Osteocyte (in vitro differentiated cells): ENCODE measurements around the gene TYK2. TPM values are rescaled to one million over a fixed set of nuclear protein-coding genes. Genes with fewer than 3 reads are reported as not detected.

Experiments used
- DNase-seq: peaks from one replicate; pipeline ENCODE4 v3.0.0; 2021; ENCODE audit warnings: mixed read lengths; ENCODE audit not compliant: unreplicated experiment; ENCODE audit errors: extremely low spot score
- H3K27ac Mint-ChIP-seq: one replicate; pipeline ENCODE4 v1.8.0; 2021; ENCODE audit warnings: mild to moderate bottlenecking, mixed read lengths; ENCODE audit not compliant: unreplicated experiment
- H3K27me3 Mint-ChIP-seq: one replicate; pipeline ENCODE4 v1.8.0; 2021; ENCODE audit warnings: mixed read lengths; ENCODE audit not compliant: unreplicated experiment
- H3K36me3 Mint-ChIP-seq: one replicate; pipeline ENCODE4 v1.8.0; 2021; ENCODE audit warnings: mixed read lengths; ENCODE audit not compliant: unreplicated experiment
- H3K4me1 Mint-ChIP-seq: one replicate; pipeline ENCODE4 v1.8.0; 2021; ENCODE audit warnings: mixed read lengths; ENCODE audit not compliant: unreplicated experiment
- H3K4me3 Mint-ChIP-seq: one replicate; pipeline ENCODE4 v1.8.0; 2021; ENCODE audit warnings: mild to moderate bottlenecking, moderate library complexity, mixed read lengths; ENCODE audit not compliant: unreplicated experiment
- H3K9me3 Mint-ChIP-seq: one replicate; pipeline ENCODE4 v1.8.0; 2021; ENCODE audit warnings: mixed read lengths; ENCODE audit not compliant: unreplicated experiment
- CTCF ChIP-seq: fragments of 200-600 bp; sonication (generic); IDR thresholded peaks from 2 replicates; pipeline ENCODE4 v1.5.0; 2021; ENCODE audit warnings: antibody characterized with exemption, mild to moderate bottlenecking, moderate library complexity
- long read RNA-seq: library from polyadenylated mRNA; unstranded; transcript quantifications from one replicate; pipeline ENCODE4 v2.0.0, GENCODE V29; 2021
- total RNA-seq: library from RNA; stranded (reverse); gene quantifications from 2 replicates; pipeline ENCODE4 v1.2.1, GENCODE V29; 2021

The TYK2 gene
- total RNA-seq = 117 and 136 TPM in 2 replicates
- long read RNA-seq, full-length matches to known transcripts = 13 of 28 reads
- long read RNA-seq, partial matches to known transcripts = 11 of 28 reads
- long read RNA-seq, other reads (novel, unspliced or antisense) = 4 of 28 reads

- peak; percentile 99 for DNase-seq
- TF ChIP-seq CTCF = no peak
- peak within 1 kb of the TSS; percentile 85 for H3K27ac Mint-ChIP-seq
- H3K27me3 Mint-ChIP-seq = no peaks in the 10 kb centered on the region
- peaks cover 12% of the 10 kb centered on the region for H3K36me3 Mint-ChIP-seq
- H3K4me1 Mint-ChIP-seq = peaks cover 12% of the 10 kb centered on the region
- peak within 1 kb of the TSS; percentile 92 for H3K4me3 Mint-ChIP-seq
- H3K9me3 Mint-ChIP-seq = no peaks in the 10 kb centered on the region
Measured at GRCh38 chr19:10380313-10381102, at the start of gene TYK2. Gene TYK2 (minus strand): TSS chr19:10380572. CDS start chr19:10378406, 2,166 bp downstream.

GRCh38 chr19:10428996-10429381, 48.6 kb upstream of the TYK2 start:
- no peak for DNase-seq
- Mint-ChIP-seq H3K9me3 (no peaks in the 10 kb centered on the region), H3K27me3 (peaks cover 10% of the 10 kb centered on the region), H3K27ac (no peak overlapping the region), H3K36me3 (no peaks in the 10 kb centered on the region), H3K4me1 (peaks cover 16% of the 10 kb centered on the region), H3K4me3 (no peak overlapping the region)
- TF ChIP-seq CTCF = no peak

GRCh38 chr19:10427169-10427568, 46.8 kb upstream of the TYK2 start:
- H3K36me3 Mint-ChIP-seq = no peaks in the 10 kb centered on the region
- H3K27ac Mint-ChIP-seq = no peak overlapping the region
- peaks cover 16% of the 10 kb centered on the region for H3K4me1 Mint-ChIP-seq
- TF ChIP-seq CTCF = no peak
- H3K27me3 Mint-ChIP-seq = peaks cover 13% of the 10 kb centered on the region
- DNase-seq = no peak
- H3K9me3 Mint-ChIP-seq = no peaks in the 10 kb centered on the region
- H3K4me3 Mint-ChIP-seq = no peak overlapping the region

- Mint-ChIP-seq H3K4me3 (peak overlapping the region; percentile 59), H3K9me3 (no peaks in the 10 kb centered on the region), H3K36me3 (no peaks in the 10 kb centered on the region), H3K27me3 (peaks cover 36% of the 10 kb centered on the region), H3K4me1 (peaks cover 19% of the 10 kb centered on the region), H3K27ac (no peak overlapping the region)
- DNase-seq = peak; percentile 94
- TF ChIP-seq CTCF = peak; percentile 99
Measured at GRCh38 chr19:10424011-10424637, 43.8 kb upstream of the TYK2 start.

GRCh38 chr19:10422846-10423245, 42.5 kb upstream of the TYK2 start:
- H3K4me3 Mint-ChIP-seq = no peak overlapping the region
- peaks cover 45% of the 10 kb centered on the region for H3K27me3 Mint-ChIP-seq
- TF ChIP-seq CTCF = no peak
- H3K4me1 Mint-ChIP-seq = peaks cover 29% of the 10 kb centered on the region
- no peak for DNase-seq
- H3K27ac Mint-ChIP-seq = no peak overlapping the region
- no peaks in the 10 kb centered on the region for H3K36me3 Mint-ChIP-seq
- no peaks in the 10 kb centered on the region for H3K9me3 Mint-ChIP-seq
